Fibroblast of the conjunctiva (primary cell): ENCODE data around the gene LCP1.
"Not testable (repeated sequence)": the region's sequence is repeated elsewhere in the genome, so short reads cannot be mapped to it uniquely, and the experiment has no call there.

Experiments used
- DNase-seq: peaks from one replicate; pipeline ENCODE4 v3.0.0-alpha.2; 2010; ENCODE audit warnings: low read depth

Gene LCP1

GRCh38 chr13:46181840-46182490, at the start of gene LCP1:
LCP1 (minus strand) TSS chr13:46182177; CDS start chr13:46159662, 22,515 bp downstream.
- DNase-seq: no peak

- DNase-seq: no peak
These were observed 47.3 kb upstream of the LCP1 start for GRCh38 chr13:46229251-46229650.

GRCh38 chr13:46220234-46220633, 38.3 kb upstream of the LCP1 start:
- DNase-seq: not testable (repeated sequence)

- DNase-seq: not testable (repeated sequence)
These were observed 32.8 kb upstream of the LCP1 start for GRCh38 chr13:46214741-46215140.

GRCh38 chr13:46213242-46213641, 31.3 kb upstream of the LCP1 start:
- no peak for DNase-seq

- peak; percentile 26 for DNase-seq
These were observed 29.7 kb upstream of the LCP1 start, which contains the start of gene LRRC63 for GRCh38 chr13:46211483-46212351. LRRC63 (plus strand) TSS chr13:46211928; CDS start chr13:46213035, 1,107 bp downstream.

- no peak for DNase-seq
These were observed 29.1 kb upstream of the LCP1 start for GRCh38 chr13:46211116-46211482.

GRCh38 chr13:46210362-46211083, 28.5 kb upstream of the LCP1 start:
- no peak for DNase-seq

- no peak for DNase-seq
These were observed 25.9 kb upstream of the LCP1 start for GRCh38 chr13:46207828-46208227.

GRCh38 chr13:46206143-46206542, 24.2 kb upstream of the LCP1 start:
- no peak for DNase-seq

GRCh38 chr13:46202966-46203365, 21.0 kb upstream of the LCP1 start:
- DNase-seq: no peak

GRCh38 chr13:46202188-46202795, 20.3 kb upstream of the LCP1 start:
- DNase-seq: no peak

- DNase-seq: no peak
These were observed 16.8 kb upstream of the LCP1 start for GRCh38 chr13:46198696-46199193.

- no peak for DNase-seq
These were observed 15.5 kb upstream of the LCP1 start for GRCh38 chr13:46197299-46198048.

- no peak for DNase-seq
These were observed 13.0 kb upstream of the LCP1 start for GRCh38 chr13:46195016-46195415.

GRCh38 chr13:46192412-46192811, 10.4 kb upstream of the LCP1 start:
- no peak for DNase-seq

GRCh38 chr13:46185634-46186033, 3.7 kb upstream of the LCP1 start:
- DNase-seq: no peak

GRCh38 chr13:46184277-46184699, 2.3 kb upstream of the LCP1 start:
- DNase-seq: peak; percentile 1

GRCh38 chr13:46183018-46183946, 1.3 kb upstream of the LCP1 start:
- DNase-seq: no peak

GRCh38 chr13:46182491-46182877, 507 bp upstream of the LCP1 start:
- DNase-seq: no peak
